GM12865 (cell line): ENCODE data around the gene H2AZ1.

Experiments
- DNase-seq: peaks from one replicate; pipeline ENCODE4 v3.0.0; 2010; ENCODE audit warnings: low read depth
- H3K4me3 ChIP-seq: 2 replicates; pipeline ENCODE4 v1.5.1; 2011; ENCODE audit warnings: mild to moderate bottlenecking, low read depth, low read length, control low read depth
- CTCF ChIP-seq: IDR thresholded peaks from 2 replicates; pipeline ENCODE4 v1.5.1; 2011; ENCODE audit warnings: low read length, control low read depth, low read depth, inconsistent platforms; ENCODE audit not compliant: insufficient read depth; ENCODE audit errors: missing control alignments

The H2AZ1 gene

GRCh38 chr4:99946356-99947189, 3.5 kb downstream of the H2AZ1 start, which contains the start of gene DNAJB14:
TSS of gene DNAJB14 (minus strand) at chr4:99946618. CDS start at chr4:99946571, 47 bp downstream.
- no peak for TF ChIP-seq CTCF
- DNase-seq = peak; percentile 91
- peak within 1 kb of the TSS; percentile 83 for H3K4me3 ChIP-seq

- peak; percentile 51 for DNase-seq
- no peak for TF ChIP-seq CTCF
- H3K4me3 ChIP-seq = peak overlapping the region; percentile 83
These were observed 4.2 kb downstream of the H2AZ1 start for GRCh38 chr4:99945718-99946355.

GRCh38 chr4:99943904-99944437, 6.1 kb downstream of the H2AZ1 start:
- DNase-seq = peak; percentile 61
- H3K4me3 ChIP-seq = peak overlapping the region; percentile 83
- TF ChIP-seq CTCF = no peak

- H3K4me3 ChIP-seq = no peak overlapping the region
- TF ChIP-seq CTCF = no peak
- no peak for DNase-seq
These were observed 11.8 kb downstream of the H2AZ1 start for GRCh38 chr4:99938243-99938753.

- no peak overlapping the region for H3K4me3 ChIP-seq
These were observed 15.2 kb downstream of the H2AZ1 start for GRCh38 chr4:99934891-99935290.

GRCh38 chr4:99927566-99927965, 22.5 kb downstream of the H2AZ1 start:
- H3K4me3 ChIP-seq = no peak overlapping the region
- no peak for TF ChIP-seq CTCF
- DNase-seq = no peak

More at GRCh38 chr4:99934891-99935290, 15.2 kb downstream of the H2AZ1 start:
- no peak for TF ChIP-seq CTCF
- DNase-seq = no peak
